Natural killer cell (primary cell): ENCODE measurements around the gene ZNF366. TPM values are rescaled to one million over a fixed set of nuclear protein-coding genes. Genes with fewer than 3 reads are reported as not detected.
A peak's percentile ranks its signal among the peaks of the same experiment; 100 is the strongest.

Experiments
- ATAC-seq, 3 donors: fragments of 150-1000 bp in 2 of 3; fragments of 200-7000 bp in 1 of 3; cut with Tn5 transposase; 1 replicate in 1 of 3; 2 replicates in 2 of 3; pipeline ENCODE4 v1.10.0; 2021; ENCODE audit warnings: mild to moderate bottlenecking in 2 of 3, moderate library complexity in 2 of 3
- DNase-seq, 2 donors: peaks; one replicate each; pipeline versions ENCODE4 v3.0.0 to v3.0.0-alpha.2; 2013 to 2021; ENCODE audit warnings: mixed read lengths in 1 of 2
- H3K27ac ChIP-seq: one replicate; pipeline ENCODE4 v1.5.1; 2013; ENCODE audit warnings: mild to moderate bottlenecking, low read length
- H3K27me3 ChIP-seq: one replicate; pipeline ENCODE4 v1.6.1; 2013; ENCODE audit warnings: low read length; ENCODE audit not compliant: control insufficient read depth, insufficient read depth
- H3K36me3 ChIP-seq: one replicate; pipeline ENCODE4 v1.6.1; 2013; ENCODE audit warnings: low read length; ENCODE audit not compliant: control insufficient read depth, insufficient read depth
- H3K4me1 ChIP-seq: one replicate; pipeline ENCODE4 v1.6.1; 2013; ENCODE audit warnings: low read length; ENCODE audit not compliant: control insufficient read depth, insufficient read depth
- H3K4me3 ChIP-seq: one replicate; pipeline ENCODE4 v1.5.1; 2013; ENCODE audit warnings: low read length
- H3K9me3 ChIP-seq: one replicate; pipeline ENCODE4 v1.6.1; 2013; ENCODE audit warnings: low read length; ENCODE audit not compliant: control insufficient read depth, insufficient read depth
- H3K27ac Mint-ChIP-seq, 2 donors: one replicate each; pipeline ENCODE4 v1.8.0; 2022; ENCODE audit warnings: mild to moderate bottlenecking in 2 of 2, mixed read lengths in 2 of 2, moderate library complexity in 1 of 2
- H3K27me3 Mint-ChIP-seq, 2 donors: one replicate each; pipeline ENCODE4 v1.8.0; 2022; ENCODE audit warnings: low read depth in 2 of 2, mixed read lengths in 2 of 2
- H3K36me3 Mint-ChIP-seq: one replicate; pipeline ENCODE4 v1.8.0; 2022; ENCODE audit warnings: mixed read lengths
- H3K4me1 Mint-ChIP-seq, 2 donors: one replicate each; pipeline ENCODE4 v1.8.0; 2022; ENCODE audit warnings: mixed read lengths in 2 of 2
- H3K4me3 Mint-ChIP-seq: one replicate; pipeline ENCODE4 v1.8.0; 2022; ENCODE audit warnings: mild to moderate bottlenecking, moderate library complexity, mixed read lengths
- H3K9me3 Mint-ChIP-seq, 2 donors: one replicate each; pipeline ENCODE4 v1.8.0; 2022; ENCODE audit warnings: mixed read lengths in 2 of 2
- WGBS: methylation state at CpG from one replicate; pipeline ENCODE4 v1.1.7; 2013; ENCODE audit warnings: missing lambda C conversion rate; ENCODE audit not compliant: insufficient coverage; 5-methylcytosine and 5-hydroxymethylcytosine counted together
- intact Hi-C: fragments of 100-400 bp; cut with micrococcal nuclease; formaldehyde crosslinking; loops from one replicate; pipeline ENCODE4 v1.14.2; 2022
- total RNA-seq, 4 donors: library from RNA; stranded (reverse); fragments of 120-200 nt in 1 of 4; gene quantifications; one replicate each; pipeline versions ENCODE4 v1.2.3 to v1.2.4, GENCODE V29; 2013 to 2022
- TF ChIP-seq, protein P1 (sequence below): fragments of 200-600 bp; IDR thresholded peaks from one replicate; pipeline ENCODE4 v1.8.0; 2022; ENCODE audit warnings: antibody characterized with exemption

Gene ZNF366, protein sequence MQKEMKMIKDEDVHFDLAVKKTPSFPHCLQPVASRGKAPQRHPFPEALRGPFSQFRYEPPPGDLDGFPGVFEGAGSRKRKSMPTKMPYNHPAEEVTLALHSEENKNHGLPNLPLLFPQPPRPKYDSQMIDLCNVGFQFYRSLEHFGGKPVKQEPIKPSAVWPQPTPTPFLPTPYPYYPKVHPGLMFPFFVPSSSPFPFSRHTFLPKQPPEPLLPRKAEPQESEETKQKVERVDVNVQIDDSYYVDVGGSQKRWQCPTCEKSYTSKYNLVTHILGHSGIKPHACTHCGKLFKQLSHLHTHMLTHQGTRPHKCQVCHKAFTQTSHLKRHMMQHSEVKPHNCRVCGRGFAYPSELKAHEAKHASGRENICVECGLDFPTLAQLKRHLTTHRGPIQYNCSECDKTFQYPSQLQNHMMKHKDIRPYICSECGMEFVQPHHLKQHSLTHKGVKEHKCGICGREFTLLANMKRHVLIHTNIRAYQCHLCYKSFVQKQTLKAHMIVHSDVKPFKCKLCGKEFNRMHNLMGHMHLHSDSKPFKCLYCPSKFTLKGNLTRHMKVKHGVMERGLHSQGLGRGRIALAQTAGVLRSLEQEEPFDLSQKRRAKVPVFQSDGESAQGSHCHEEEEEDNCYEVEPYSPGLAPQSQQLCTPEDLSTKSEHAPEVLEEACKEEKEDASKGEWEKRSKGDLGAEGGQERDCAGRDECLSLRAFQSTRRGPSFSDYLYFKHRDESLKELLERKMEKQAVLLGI
- under 1 TPM in 1 of 3 donors, not detected in 2; 0.54 TPM for total RNA-seq
- total RNA-seq (2013) = 1.0 TPM

DNA sequence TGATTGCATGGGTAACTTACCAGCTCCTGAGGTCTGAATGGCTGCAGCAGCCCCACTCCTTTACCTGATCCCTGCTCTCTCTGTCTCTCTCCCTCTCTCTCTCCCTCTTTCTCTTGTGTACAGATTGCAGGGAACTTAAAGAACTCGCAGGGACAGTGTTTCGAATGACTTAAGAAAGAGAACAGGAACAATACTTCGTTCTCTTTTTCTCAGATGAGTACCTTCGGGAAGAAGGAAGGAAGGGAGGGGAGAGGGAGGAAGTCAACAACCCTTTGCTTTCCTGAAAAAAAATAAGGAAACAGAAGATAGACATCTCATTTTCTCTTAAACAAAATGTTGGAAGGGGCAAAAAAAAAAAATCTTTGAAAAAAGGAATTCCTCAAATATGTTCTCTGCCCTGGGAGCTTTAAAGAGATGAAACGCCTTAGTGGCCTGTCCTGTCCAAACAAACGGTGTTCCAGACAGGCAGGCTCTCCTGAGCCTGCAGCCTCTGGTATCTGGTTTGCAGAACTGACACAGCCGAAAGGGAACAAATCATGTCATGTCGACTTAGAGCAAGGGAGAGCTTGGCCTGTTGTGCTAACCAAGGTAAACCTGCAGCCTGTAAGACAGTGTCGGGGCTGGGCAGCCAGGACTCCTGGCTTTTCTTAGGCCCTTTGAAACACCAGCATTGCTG is at the start of gene ZNF366:
Gene ZNF366 (minus strand): TSS at position 180 of the 676 bp plus-strand sequence. CDS start 45,914 bp downstream, outside the sequence.
- no peak within 1 kb of the TSS for H3K27ac Mint-ChIP-seq
- peaks cover 10 to 18% of the 10 kb centered on the region in 2 donors for H3K27me3 Mint-ChIP-seq
- H3K4me1 Mint-ChIP-seq = no peaks in the 10 kb centered on the region
- Histone ChIP-seq H3K27ac (no peak within 1 kb of the TSS), H3K36me3 (no peaks in the 10 kb centered on the region), H3K27me3 (no peaks in the 10 kb centered on the region), H3K4me3 (no peak within 1 kb of the TSS), H3K9me3 (no peaks in the 10 kb centered on the region), H3K4me1 (peaks cover 4% of the 10 kb centered on the region)
- no peak within 1 kb of the TSS for H3K4me3 Mint-ChIP-seq
- ATAC-seq (no peak), DNase-seq (no peak)
- intact Hi-C loops = no loop called here
- H3K36me3 Mint-ChIP-seq = no peaks in the 10 kb centered on the region
- WGBS = 58% methylated on average over 9 of the region's 9 CpGs
- TF ChIP-seq, protein P1, sequence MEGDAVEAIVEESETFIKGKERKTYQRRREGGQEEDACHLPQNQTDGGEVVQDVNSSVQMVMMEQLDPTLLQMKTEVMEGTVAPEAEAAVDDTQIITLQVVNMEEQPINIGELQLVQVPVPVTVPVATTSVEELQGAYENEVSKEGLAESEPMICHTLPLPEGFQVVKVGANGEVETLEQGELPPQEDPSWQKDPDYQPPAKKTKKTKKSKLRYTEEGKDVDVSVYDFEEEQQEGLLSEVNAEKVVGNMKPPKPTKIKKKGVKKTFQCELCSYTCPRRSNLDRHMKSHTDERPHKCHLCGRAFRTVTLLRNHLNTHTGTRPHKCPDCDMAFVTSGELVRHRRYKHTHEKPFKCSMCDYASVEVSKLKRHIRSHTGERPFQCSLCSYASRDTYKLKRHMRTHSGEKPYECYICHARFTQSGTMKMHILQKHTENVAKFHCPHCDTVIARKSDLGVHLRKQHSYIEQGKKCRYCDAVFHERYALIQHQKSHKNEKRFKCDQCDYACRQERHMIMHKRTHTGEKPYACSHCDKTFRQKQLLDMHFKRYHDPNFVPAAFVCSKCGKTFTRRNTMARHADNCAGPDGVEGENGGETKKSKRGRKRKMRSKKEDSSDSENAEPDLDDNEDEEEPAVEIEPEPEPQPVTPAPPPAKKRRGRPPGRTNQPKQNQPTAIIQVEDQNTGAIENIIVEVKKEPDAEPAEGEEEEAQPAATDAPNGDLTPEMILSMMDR = no peak
- no peaks in the 10 kb centered on the region for H3K9me3 Mint-ChIP-seq

DNA sequence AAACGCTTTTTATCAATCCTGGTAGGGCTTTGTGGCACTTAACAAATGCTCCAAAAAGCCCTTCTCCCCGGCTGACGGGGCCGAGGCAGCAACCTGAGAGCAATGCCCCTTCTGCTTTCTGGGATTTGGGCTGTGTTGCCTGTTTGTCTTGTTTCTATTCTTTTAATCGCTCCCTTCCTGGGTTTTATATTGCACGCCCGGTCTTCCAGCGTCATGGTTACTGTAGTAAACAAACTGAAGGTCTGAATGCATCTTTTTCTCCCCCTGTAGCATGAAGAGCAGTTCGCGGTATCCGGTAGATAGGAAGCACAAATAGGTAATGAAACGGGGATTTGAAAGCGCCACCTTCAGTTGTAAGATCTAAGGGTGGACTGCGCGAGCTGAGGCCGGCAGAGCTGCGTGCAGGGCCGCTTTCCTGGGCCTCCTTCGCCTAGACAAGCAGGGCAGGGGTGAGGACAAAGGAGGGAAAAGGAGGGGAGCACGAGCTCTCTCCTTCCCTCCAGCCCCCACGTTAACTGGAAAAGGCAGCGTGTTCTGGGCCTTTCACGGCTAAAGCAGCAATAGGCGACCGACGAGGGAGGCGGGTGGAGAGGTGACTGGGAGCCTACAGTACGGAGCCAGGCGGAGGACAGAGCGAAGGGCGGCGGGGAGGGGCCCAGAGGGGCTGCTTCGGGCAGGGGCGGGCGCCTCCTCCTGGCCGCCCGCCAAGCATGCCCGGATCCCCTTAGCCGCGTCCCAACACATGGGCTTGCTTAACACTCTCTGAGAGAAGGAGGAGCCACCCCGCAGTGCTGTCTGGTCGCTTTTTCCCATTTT is 49.3 kb upstream of the ZNF366 start:
- Histone ChIP-seq H3K27ac (no peak overlapping the region), H3K36me3 (no peaks in the 10 kb centered on the region), H3K27me3 (no peaks in the 10 kb centered on the region), H3K9me3 (no peaks in the 10 kb centered on the region), H3K4me1 (peaks cover 9% of the 10 kb centered on the region), H3K4me3 (peak overlapping the region; percentile 15)
- no peaks in the 10 kb centered on the region for H3K9me3 Mint-ChIP-seq
- ATAC-seq (peak; percentile 35 to 81 (median 53)), DNase-seq (peak in 1 of 2 donors; percentile 26)
- peak overlapping the region; percentile 16 to 19 for H3K27ac Mint-ChIP-seq
- 6% methylated on average over 42 of the region's 42 CpGs for WGBS
- peaks cover 22 to 41% of the 10 kb centered on the region in 2 donors for H3K27me3 Mint-ChIP-seq
- TF ChIP-seq, protein P1 = no peak
- H3K36me3 Mint-ChIP-seq = no peaks in the 10 kb centered on the region
- intact Hi-C loops = no loop called here
- H3K4me3 Mint-ChIP-seq = peak overlapping the region; percentile 87
- H3K4me1 Mint-ChIP-seq = peaks cover 13 to 16% of the 10 kb centered on the region in 2 donors

DNA sequence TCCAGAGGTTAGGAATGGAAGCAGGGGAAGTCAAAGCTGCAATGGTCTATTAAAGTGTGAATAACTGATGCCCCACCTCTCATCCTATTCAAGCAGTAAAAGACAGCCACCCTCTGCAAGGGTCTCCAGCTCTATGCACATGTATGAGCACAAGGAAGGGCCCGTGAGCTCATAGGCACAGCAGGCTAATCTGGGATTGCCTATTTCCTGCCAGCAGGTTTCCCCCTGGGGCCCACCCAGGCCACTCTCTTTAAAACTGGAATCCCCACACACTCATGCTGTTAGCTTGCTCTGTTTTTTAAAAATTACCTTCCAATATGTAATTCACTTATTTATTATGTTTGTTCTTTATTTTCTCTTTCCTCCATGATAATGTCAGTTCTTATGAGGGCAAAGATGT is 48.7 kb upstream of the ZNF366 start:
- ATAC-seq (no peak), DNase-seq (no peak)
- Mint-ChIP-seq H3K27ac (no peak overlapping the region), H3K4me3 (peak overlapping the region; percentile 87), H3K9me3 (no peaks in the 10 kb centered on the region), H3K36me3 (no peaks in the 10 kb centered on the region), H3K4me1 (peaks cover 13 to 16% of the 10 kb centered on the region in 2 donors), H3K27me3 (peaks cover 19 to 41% of the 10 kb centered on the region in 2 donors)
- WGBS = 63% methylated on average over 1 of the region's 1 CpG
- H3K4me1 ChIP-seq = peaks cover 9% of the 10 kb centered on the region
- no peak overlapping the region for H3K4me3 ChIP-seq
- no peak overlapping the region for H3K27ac ChIP-seq
- H3K9me3 ChIP-seq = no peaks in the 10 kb centered on the region
- H3K27me3 ChIP-seq = no peaks in the 10 kb centered on the region
- H3K36me3 ChIP-seq = no peaks in the 10 kb centered on the region
- intact Hi-C loops = no loop called here
- TF ChIP-seq, protein P1 = no peak
